ENCODE data around the gene FHL2. TPM values are rescaled to one million over a fixed set of nuclear protein-coding genes. Genes with fewer than 3 reads are reported as not detected.
A peak's percentile ranks its signal among the peaks of the same experiment; 100 is the strongest.

FHL2 gene
- polyA plus RNA-seq, 1 donor (not counting 4 experiments of a cell fraction or from before 2014, with no cell fraction given): 132 TPM

DNA sequence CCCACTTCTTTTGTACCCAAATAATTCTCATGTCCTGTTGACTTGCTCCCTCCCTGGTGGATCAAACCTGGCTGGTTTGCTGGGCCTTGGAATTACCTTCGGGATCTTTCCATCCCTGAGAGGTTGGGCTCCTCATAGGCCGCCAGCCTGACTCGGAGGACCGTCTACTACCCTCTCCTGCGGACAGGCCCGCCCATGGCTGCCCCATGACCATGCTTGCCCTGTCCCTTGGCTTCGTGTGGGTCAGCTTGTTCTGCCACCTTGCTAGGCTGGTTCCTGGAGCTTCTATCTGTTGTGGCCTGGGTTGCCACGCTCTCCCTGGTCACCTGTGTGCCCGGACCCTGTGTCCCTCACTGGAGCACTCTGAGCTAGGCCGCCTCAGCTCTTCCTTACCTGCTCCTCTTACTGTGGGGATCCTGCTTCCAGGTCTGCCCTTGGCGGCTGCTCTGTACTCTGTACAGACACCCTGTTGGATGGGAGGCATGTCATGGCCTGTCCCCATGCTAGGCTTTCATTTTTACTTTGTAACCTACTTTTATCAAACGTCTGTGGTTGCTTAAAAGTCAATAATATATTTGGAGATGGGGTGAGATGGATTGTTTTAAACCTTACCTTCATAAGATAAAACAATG is 29.7 kb upstream of the FHL2 start:
- Histone ChIP-seq H3K27ac (ENCODE audit: control insufficient read depth, insufficient read depth, low read length) (no peak overlapping the region), H3K4me1 (ENCODE audit: control insufficient read depth, extremely low read depth, insufficient read depth, low read length) (peaks cover 18% of the 10 kb centered on the region), H3K9ac (ENCODE audit: control insufficient read depth, extremely low read depth, insufficient read depth, low read length) (no peak overlapping the region), H3K36me3 (ENCODE audit: control insufficient read depth in 2 of 2, extremely low read depth in 1 of 2, insufficient read depth in 2 of 2, low read length in 2 of 2) (no peaks in the 10 kb centered on the region), H3K9me1 (ENCODE audit: control insufficient read depth, extremely low read depth, insufficient read depth, low read length) (no peaks in the 10 kb centered on the region), H3K79me2 (ENCODE audit: control insufficient read depth, insufficient read depth, low read length) (no peaks in the 10 kb centered on the region), H3K9me3 (ENCODE audit: control insufficient read depth, low read depth, low read length) (no peaks in the 10 kb centered on the region), H3K4me2 (ENCODE audit: control insufficient read depth, extremely low read depth, insufficient read depth, low read depth, low read length) (peak overlapping the region; percentile 60), H4K20me1 (ENCODE audit: control insufficient read depth, extremely low read depth, insufficient read depth, low read length) (no peaks in the 10 kb centered on the region), H2AFZ (ENCODE audit: control insufficient read depth, low read length) (peak overlapping the region; percentile 90), H3K27me3 (ENCODE audit: control insufficient read depth, extremely low read depth, insufficient read depth, low read length) (no peaks in the 10 kb centered on the region), H3K4me3 (ENCODE audit: control insufficient read depth in 2 of 3, extremely low read depth in 1 of 3, insufficient read depth in 2 of 3, low read depth in 1 of 3, low read length in 3 of 3) (no peak overlapping the region)
- TF ChIP-seq, protein P1, sequence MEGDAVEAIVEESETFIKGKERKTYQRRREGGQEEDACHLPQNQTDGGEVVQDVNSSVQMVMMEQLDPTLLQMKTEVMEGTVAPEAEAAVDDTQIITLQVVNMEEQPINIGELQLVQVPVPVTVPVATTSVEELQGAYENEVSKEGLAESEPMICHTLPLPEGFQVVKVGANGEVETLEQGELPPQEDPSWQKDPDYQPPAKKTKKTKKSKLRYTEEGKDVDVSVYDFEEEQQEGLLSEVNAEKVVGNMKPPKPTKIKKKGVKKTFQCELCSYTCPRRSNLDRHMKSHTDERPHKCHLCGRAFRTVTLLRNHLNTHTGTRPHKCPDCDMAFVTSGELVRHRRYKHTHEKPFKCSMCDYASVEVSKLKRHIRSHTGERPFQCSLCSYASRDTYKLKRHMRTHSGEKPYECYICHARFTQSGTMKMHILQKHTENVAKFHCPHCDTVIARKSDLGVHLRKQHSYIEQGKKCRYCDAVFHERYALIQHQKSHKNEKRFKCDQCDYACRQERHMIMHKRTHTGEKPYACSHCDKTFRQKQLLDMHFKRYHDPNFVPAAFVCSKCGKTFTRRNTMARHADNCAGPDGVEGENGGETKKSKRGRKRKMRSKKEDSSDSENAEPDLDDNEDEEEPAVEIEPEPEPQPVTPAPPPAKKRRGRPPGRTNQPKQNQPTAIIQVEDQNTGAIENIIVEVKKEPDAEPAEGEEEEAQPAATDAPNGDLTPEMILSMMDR (optimal IDR thresholded peaks at IDR 0.05 in 1 of 3, IDR thresholded peaks at IDR 0.05 in 1 of 3, conservative IDR thresholded peaks at IDR 0.05 in 1 of 3; ENCODE audit: extremely low read depth in 1 of 3, insufficient read depth in 2 of 3, low read length in 3 of 3): no peak
- FAIRE-seq (peak; percentile 46), DNase-seq (ENCODE audit: low read depth, low spot score) (no peak)
- dilution Hi-C loops (cut with MboI; ENCODE audit: extremely low pct_ligation_motif_present, low sequenced_read_pairs): no loop called here

DNA sequence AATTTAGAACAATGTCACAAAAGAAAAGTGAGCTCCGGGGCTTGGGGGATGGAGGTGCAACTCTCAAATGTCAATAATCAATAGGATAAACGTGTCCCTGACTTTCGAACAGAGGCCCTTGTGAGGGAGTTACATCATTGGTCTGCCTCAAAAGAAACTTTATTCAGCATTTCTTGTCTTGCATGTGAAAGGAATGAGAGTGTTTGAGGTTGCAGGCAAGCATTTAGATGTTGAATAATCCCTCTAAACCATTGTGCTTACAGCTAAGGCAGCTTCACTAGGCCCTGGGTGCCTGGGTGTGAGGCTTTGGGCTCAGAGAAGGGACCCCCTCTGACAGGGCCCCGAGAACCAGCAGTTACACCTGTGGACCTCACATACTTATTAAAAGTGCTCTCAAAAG is 28.6 kb upstream of the FHL2 start:
- H4K20me1 ChIP-seq (ENCODE audit: control insufficient read depth, extremely low read depth, insufficient read depth, low read length): no peaks in the 10 kb centered on the region
- H3K4me3 ChIP-seq (ENCODE audit: control insufficient read depth in 2 of 3, extremely low read depth in 1 of 3, insufficient read depth in 2 of 3, low read depth in 1 of 3, low read length in 3 of 3): no peak overlapping the region
- H3K4me2 ChIP-seq (ENCODE audit: control insufficient read depth, extremely low read depth, insufficient read depth, low read depth, low read length): no peak overlapping the region
- no peaks in the 10 kb centered on the region for H3K9me3 ChIP-seq (ENCODE audit: control insufficient read depth, low read depth, low read length)
- peaks cover 18% of the 10 kb centered on the region for H3K4me1 ChIP-seq (ENCODE audit: control insufficient read depth, extremely low read depth, insufficient read depth, low read length)
- H3K9ac ChIP-seq (ENCODE audit: control insufficient read depth, extremely low read depth, insufficient read depth, low read length): no peak overlapping the region
- dilution Hi-C loops (cut with MboI; ENCODE audit: extremely low pct_ligation_motif_present, low sequenced_read_pairs): no loop called here
- H3K27me3 ChIP-seq (ENCODE audit: control insufficient read depth, extremely low read depth, insufficient read depth, low read length): no peaks in the 10 kb centered on the region
- DNase-seq (ENCODE audit: low read depth, low spot score): no peak
- FAIRE-seq: no peak
- H2AFZ ChIP-seq (ENCODE audit: control insufficient read depth, low read length): no peak overlapping the region
- no peaks in the 10 kb centered on the region for H3K36me3 ChIP-seq (ENCODE audit: control insufficient read depth in 2 of 2, extremely low read depth in 1 of 2, insufficient read depth in 2 of 2, low read length in 2 of 2)
- H3K9me1 ChIP-seq (ENCODE audit: control insufficient read depth, extremely low read depth, insufficient read depth, low read length): no peaks in the 10 kb centered on the region
- H3K79me2 ChIP-seq (ENCODE audit: control insufficient read depth, insufficient read depth, low read length): no peaks in the 10 kb centered on the region
- TF ChIP-seq, protein P1 (optimal IDR thresholded peaks at IDR 0.05 in 1 of 3, IDR thresholded peaks at IDR 0.05 in 1 of 3, conservative IDR thresholded peaks at IDR 0.05 in 1 of 3; ENCODE audit: extremely low read depth in 1 of 3, insufficient read depth in 2 of 3, low read length in 3 of 3): no peak
- TF ChIP-seq EZH2 (IDR thresholded peaks at IDR 0.05; ENCODE audit: low read length): no peak
- H3K27ac ChIP-seq (ENCODE audit: control insufficient read depth, insufficient read depth, low read length): no peak overlapping the region
